Erythroblast (primary cell): ENCODE results near the gene KNL1.
"Not testable (repeated sequence)": the region's sequence is repeated elsewhere in the genome, so short reads cannot be mapped to it uniquely, and the experiment has no call there.

Experiments used
- GATA1 ChIP-seq: IDR thresholded peaks from 2 replicates; pipeline ENCODE4 v1.6.1; 2011; ENCODE audit warnings: low read depth, mild to moderate bottlenecking, control low read depth, low read length, moderate library complexity
- POLR2A ChIP-seq: IDR thresholded peaks from 2 replicates; pipeline ENCODE4 v1.6.1; 2011; ENCODE audit warnings: mild to moderate bottlenecking, low read length

DNA sequence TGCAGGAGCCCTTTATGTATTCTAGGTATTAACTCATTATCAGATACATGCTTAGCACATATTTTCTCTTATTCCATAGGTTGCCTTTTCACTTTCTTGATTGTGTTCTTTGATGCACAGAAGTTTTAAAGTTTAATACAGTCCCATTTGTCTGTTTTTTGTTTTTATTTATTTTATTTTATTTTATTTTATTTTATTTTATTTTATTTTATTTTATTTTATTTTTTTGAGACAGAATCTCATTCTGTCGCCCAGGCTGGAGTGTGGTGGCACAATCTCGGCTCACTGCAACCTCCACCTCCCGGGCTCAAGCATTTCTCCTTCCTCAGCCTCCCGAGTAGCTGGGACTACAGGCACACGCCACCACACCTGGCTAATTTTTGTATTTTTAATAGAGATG, 17.1 kb upstream of the KNL1 start:
- not testable (repeated sequence) for TF ChIP-seq POLR2A, GATA1
